PC-3 (cell line): ENCODE results near the gene RPS6KA2. TPM values are rescaled to one million over a fixed set of nuclear protein-coding genes. Genes with fewer than 3 reads are reported as not detected.
"Not testable (repeated sequence)": the region's sequence is repeated elsewhere in the genome, so short reads cannot be mapped to it uniquely, and the experiment has no call there.

Source experiments
- ATAC-seq: fragments of 200-7000 bp; cut with Tn5 transposase; 2 replicates; pipeline ENCODE4 v1.9.1; 2020; ENCODE audit warnings: mild to moderate bottlenecking, moderate library complexity
- BruUV-seq: library from RNA; stranded (reverse); fragments of 400-500 nt; replicated peaks from 2 replicates; lab custom pipeline; 2021; lab: Mats Ljungman, UMichigan
- CTCF ChIA-PET: fragments of 300-600 bp; sonication (Branson Sonifier 250); formaldehyde crosslinking; loops from one replicate; lab custom pipeline; 2022; ENCODE audit warnings: antibody characterized with exemption; lab: Charles Lee
- POLR2A ChIA-PET: fragments of 300-600 bp; sonication (Branson Sonifier 250); formaldehyde crosslinking; loops from one replicate; lab custom pipeline; 2022; ENCODE audit warnings: antibody characterized with exemption; ENCODE audit not compliant: unreplicated experiment; lab: Charles Lee
- DNase-seq: peaks from one replicate; pipeline ENCODE4 v3.0.0-alpha.2; 2015
- H2AFZ ChIP-seq: fragments of 300-600 bp; sonication (generic); 2 replicates; pipeline ENCODE4 v1.6.0; 2016; ENCODE audit warnings: antibody characterized with exemption, low read length
- H3F3A ChIP-seq: fragments of 300-600 bp; sonication (generic); one replicate; pipeline ENCODE4 v1.6.0; 2017; ENCODE audit warnings: antibody characterized with exemption, low read length, control low read depth, mild to moderate bottlenecking; ENCODE audit not compliant: unreplicated experiment
- H3K27ac ChIP-seq: fragments of 300-600 bp; sonication (generic); 2 replicates; pipeline ENCODE4 v1.5.1; 2016; ENCODE audit warnings: mild to moderate bottlenecking, low read length
- H3K27me3 ChIP-seq: fragments of 300-600 bp; sonication (generic); 2 replicates; pipeline ENCODE4 v1.6.1; 2016; ENCODE audit warnings: low read length, mixed read lengths
- H3K36me3 ChIP-seq: fragments of 300-600 bp; sonication (generic); 2 replicates; pipeline ENCODE4 v1.6.1; 2016; ENCODE audit warnings: low read depth, mixed run types, low read length, mixed read lengths
- H3K4me1 ChIP-seq: fragments of 300-600 bp; sonication (generic); 2 replicates; pipeline ENCODE4 v1.5.1; 2016; ENCODE audit warnings: low read length; ENCODE audit not compliant: insufficient read depth
- H3K4me2 ChIP-seq: fragments of 300-600 bp; sonication (generic); 2 replicates; pipeline ENCODE4 v1.6.0; 2016; ENCODE audit warnings: low read length
- H3K4me3 ChIP-seq: fragments of 300-600 bp; sonication (generic); 2 replicates; pipeline ENCODE4 v1.5.1; 2016; ENCODE audit warnings: mild to moderate bottlenecking, low read length, mixed read lengths
- H3K79me2 ChIP-seq: fragments of 300-600 bp; sonication (generic); 2 replicates; pipeline ENCODE4 v1.6.1; 2017; ENCODE audit warnings: low read length, mixed read lengths
- H3K9ac ChIP-seq: fragments of 300-600 bp; sonication (generic); 2 replicates; pipeline ENCODE4 v1.6.0; 2016; ENCODE audit warnings: mild to moderate bottlenecking, low read length
- H3K9me2 ChIP-seq: fragments of 300-600 bp; sonication (generic); replicated peaks from 2 replicates; pipeline ENCODE4 v1.6.1; 2016; ENCODE audit warnings: mixed run types, low read length, mixed read lengths
- H3K9me3 ChIP-seq: fragments of 300-600 bp; sonication (generic); 2 replicates; pipeline ENCODE4 v1.6.1; 2016; ENCODE audit warnings: low read length, mixed read lengths
- H4K20me1 ChIP-seq: fragments of 300-600 bp; sonication (generic); 2 replicates; pipeline ENCODE4 v1.6.1; 2016; ENCODE audit warnings: low read length, mixed read lengths
- EZH2 ChIP-seq: fragments of 300-600 bp; sonication (generic); IDR thresholded peaks from one replicate; pipeline ENCODE4 v1.6.1; 2017; ENCODE audit warnings: antibody characterized with exemption, mild to moderate bottlenecking, low read length; ENCODE audit not compliant: unreplicated experiment
- EZH2phosphoT487 ChIP-seq: fragments of 300-600 bp; sonication (generic); IDR thresholded peaks from 2 replicates; pipeline ENCODE4 v1.6.1; 2018; ENCODE audit warnings: mild to moderate bottlenecking, antibody characterized with exemption, low read length, borderline replicate concordance
- intact Hi-C: fragments of 100-400 bp; cut with micrococcal nuclease; formaldehyde crosslinking; loops from 2 replicates; pipeline ENCODE4 v1.9.0; 2023
- total RNA-seq: library from RNA; depleted of rRNA; stranded (reverse); fragments of >200 nt; gene quantifications from 2 replicates; pipeline ENCODE4 v1.2.3, GENCODE V29; 2014
- TF ChIP-seq, protein P1 (sequence below): fragments of 300-600 bp; sonication (generic); conservative IDR thresholded peaks from 2 replicates; pipeline ENCODE4 v1.5.1; 2017; ENCODE audit warnings: antibody characterized with exemption, low read depth, mild to moderate bottlenecking, low read length

The RPS6KA2 gene
- total RNA-seq, 1 experiment from 2014 or later, result 5.1 TPM

DNA sequence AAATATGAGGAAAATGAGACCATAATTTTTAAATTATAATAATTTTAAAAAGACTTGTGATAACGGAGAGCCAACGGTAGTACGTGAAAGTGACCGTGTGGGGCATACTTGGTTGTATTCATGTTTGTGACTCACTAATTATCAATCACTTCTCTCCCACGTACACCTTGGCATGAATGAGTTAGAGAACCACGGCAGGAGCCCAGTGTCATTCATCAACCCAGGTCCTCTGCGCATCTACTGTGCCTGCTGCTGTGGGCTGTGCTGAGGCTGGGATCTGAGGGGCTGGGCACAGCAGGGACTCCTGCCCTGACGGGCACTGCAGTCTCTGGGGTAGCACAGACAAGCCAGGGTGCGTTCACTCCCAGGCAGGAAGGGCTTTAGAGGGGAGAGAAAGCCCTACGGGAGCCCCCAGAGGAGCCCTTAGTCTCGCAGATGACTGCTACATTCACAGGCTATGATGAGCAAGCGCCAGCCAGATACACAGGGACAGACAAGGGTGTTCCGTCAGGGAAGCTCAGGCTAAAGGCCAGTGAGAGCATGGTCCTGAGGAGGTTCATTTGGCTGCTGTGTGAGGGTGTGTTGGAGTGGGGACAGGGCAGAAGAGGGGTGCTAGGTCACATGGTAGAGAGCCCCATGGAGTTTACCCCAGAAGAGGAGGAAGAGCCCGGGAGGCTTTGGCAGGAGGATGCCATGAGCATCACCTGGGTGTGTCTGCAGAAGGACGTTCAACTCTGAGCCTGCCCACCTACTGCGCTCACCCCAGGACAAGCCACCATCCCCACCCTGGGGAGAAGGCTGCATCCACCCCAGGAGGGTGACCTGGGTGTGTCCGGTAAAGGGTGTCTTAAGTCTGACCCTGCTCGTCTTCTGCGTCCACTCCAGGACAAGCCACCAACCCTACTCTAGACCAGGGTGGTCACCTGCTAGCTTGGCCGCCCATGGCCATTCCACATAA lies 8.2 kb upstream of the RPS6KA2 start:
- no peak overlapping the region for H3K4me3 ChIP-seq
- H3K79me2 ChIP-seq, result no peaks in the 10 kb centered on the region
- H3K27ac ChIP-seq, result no peak overlapping the region
- no peaks in the 10 kb centered on the region for H3K36me3 ChIP-seq
- TF ChIP-seq, protein P1, sequence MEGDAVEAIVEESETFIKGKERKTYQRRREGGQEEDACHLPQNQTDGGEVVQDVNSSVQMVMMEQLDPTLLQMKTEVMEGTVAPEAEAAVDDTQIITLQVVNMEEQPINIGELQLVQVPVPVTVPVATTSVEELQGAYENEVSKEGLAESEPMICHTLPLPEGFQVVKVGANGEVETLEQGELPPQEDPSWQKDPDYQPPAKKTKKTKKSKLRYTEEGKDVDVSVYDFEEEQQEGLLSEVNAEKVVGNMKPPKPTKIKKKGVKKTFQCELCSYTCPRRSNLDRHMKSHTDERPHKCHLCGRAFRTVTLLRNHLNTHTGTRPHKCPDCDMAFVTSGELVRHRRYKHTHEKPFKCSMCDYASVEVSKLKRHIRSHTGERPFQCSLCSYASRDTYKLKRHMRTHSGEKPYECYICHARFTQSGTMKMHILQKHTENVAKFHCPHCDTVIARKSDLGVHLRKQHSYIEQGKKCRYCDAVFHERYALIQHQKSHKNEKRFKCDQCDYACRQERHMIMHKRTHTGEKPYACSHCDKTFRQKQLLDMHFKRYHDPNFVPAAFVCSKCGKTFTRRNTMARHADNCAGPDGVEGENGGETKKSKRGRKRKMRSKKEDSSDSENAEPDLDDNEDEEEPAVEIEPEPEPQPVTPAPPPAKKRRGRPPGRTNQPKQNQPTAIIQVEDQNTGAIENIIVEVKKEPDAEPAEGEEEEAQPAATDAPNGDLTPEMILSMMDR, result no peak
- no peak for TF ChIP-seq EZH2
- TF ChIP-seq EZH2phosphoT487, result no peak
- no peaks in the 10 kb centered on the region for H4K20me1 ChIP-seq
- H3K4me1 ChIP-seq, result no peaks in the 10 kb centered on the region; the same call in 1 of the 2 replicates
- POLR2A ChIA-PET, result no interaction called here
- DNase-seq (no peak), ATAC-seq (no peak)
- intact Hi-C loops, result no loop called here
- no peaks in the 10 kb centered on the region for H3K27me3 ChIP-seq
- no peaks in the 10 kb centered on the region for H3K9me3 ChIP-seq
- H3K4me2 ChIP-seq, result no peak overlapping the region
- CTCF ChIA-PET, result no interaction called here
- no TSS peak for BruUV-seq
- no peaks in the 10 kb centered on the region for H3K9me2 ChIP-seq
- H3K9ac ChIP-seq, result no peak overlapping the region
- H2AFZ ChIP-seq, result no peak overlapping the region
- no peaks in the 10 kb centered on the region for H3F3A ChIP-seq

DNA sequence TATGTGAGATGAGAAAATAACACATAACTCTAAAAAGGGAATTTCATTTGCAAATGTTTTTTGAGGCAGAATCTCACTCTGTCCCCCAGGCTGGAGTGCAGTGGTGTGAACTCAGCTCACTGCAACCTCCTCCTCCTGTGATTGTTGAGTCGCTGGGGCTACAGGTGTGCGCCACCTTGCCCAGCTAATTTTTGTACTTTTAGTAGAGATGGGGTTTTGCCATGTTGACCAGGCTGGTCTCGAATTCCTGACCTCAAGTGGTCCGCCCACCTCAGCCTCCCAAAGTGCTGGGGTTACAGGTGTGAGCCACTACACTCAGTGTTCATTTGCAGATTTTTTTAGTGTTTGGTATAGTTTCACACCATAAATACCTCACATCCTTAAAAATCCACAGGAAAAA lies 7.5 kb upstream of the RPS6KA2 start:
- H3K4me1 ChIP-seq, ATAC-seq, H4K20me1 ChIP-seq, H3F3A ChIP-seq, CTCF ChIA-PET, H3K36me3 ChIP-seq, H3K9me3 ChIP-seq, H3K4me3 ChIP-seq, H3K27me3 ChIP-seq, H3K9ac ChIP-seq, H3K9me2 ChIP-seq, H2AFZ ChIP-seq, H3K4me2 ChIP-seq, BruUV-seq, intact Hi-C loops, POLR2A ChIA-PET, H3K27ac ChIP-seq, DNase-seq, H3K79me2 ChIP-seq: not testable (repeated sequence)

DNA sequence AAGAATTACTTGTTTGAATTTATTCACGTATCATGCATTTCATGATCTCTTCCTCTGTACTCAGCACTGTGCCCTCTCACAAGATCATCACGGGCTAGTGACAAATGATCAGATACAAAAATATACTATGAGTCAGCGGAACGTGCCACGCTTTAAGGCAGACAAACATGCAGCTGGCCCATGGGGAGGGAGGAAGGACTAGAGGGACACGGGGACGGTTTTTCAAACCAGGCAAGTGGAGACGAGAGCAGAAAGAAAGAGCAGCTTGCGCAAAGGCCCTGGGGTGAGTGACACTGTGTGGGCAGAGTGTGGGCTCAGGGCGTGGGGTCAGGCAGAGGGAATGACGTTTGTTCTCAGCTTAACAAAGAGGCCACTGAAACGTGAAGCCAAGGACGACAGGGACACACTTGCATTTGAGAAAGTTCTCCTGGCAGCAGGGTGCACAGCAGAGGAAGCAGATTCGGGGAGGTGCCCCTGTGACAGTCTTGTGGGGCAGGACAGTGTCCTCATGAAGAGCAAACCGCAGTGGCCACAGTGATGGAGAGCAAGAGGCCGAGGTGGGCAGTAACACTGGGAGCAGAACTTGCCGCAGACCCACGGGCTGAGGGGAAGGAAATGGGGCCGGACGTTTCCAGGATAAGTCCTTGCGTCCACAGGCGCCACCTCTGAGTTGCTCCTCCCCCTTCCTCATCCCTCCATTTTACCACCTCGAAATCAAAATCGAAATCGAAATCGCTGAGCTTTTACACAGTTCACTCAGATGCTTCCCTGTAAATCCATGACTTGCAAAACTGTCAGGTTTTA lies 6.9 kb upstream of the RPS6KA2 start:
- Histone ChIP-seq H3K4me3 (no peak overlapping the region), H3K4me2 (no peak overlapping the region), H3K27ac (no peak overlapping the region), H3K79me2 (no peaks in the 10 kb centered on the region), H3K4me1 (no peaks in the 10 kb centered on the region; the same call in 1 of the 2 replicates), H3K27me3 (no peaks in the 10 kb centered on the region), H2AFZ (no peak overlapping the region), H3K36me3 (no peaks in the 10 kb centered on the region), H4K20me1 (no peaks in the 10 kb centered on the region), H3K9ac (no peak overlapping the region), H3K9me3 (no peaks in the 10 kb centered on the region), H3K9me2 (no peaks in the 10 kb centered on the region), H3F3A (no peaks in the 10 kb centered on the region)
- DNase-seq (peak; percentile 47), ATAC-seq (peak; percentile 72)
- intact Hi-C loops, result no loop called here
- no TSS peak for BruUV-seq
- CTCF ChIA-PET, result no interaction called here
- POLR2A ChIA-PET, result no interaction called here
- TF ChIP-seq, protein P1, result no peak
